HEK293 (cell line): Measurements from ENCODE around the gene LMO3.

ENCODE experiments used
- CTCF ChIA-PET: fragments of 350-600 bp; formaldehyde crosslinking; extraction: SDS; loops from one replicate; lab custom pipeline; 2021; ENCODE audit warnings: antibody characterized with exemption; lab: Yijun Ruan, JAX
- POLR2A ChIA-PET: fragments of 300-600 bp; formaldehyde crosslinking; extraction: SDS; loops from one replicate; lab custom pipeline; 2020; ENCODE audit warnings: antibody characterized with exemption, inconsistent platforms; lab: Yijun Ruan, JAX
- H3K27ac ChIP-seq: fragments of 200-500 bp; sonication (Bioruptor generic); 2 replicates; pipeline ENCODE4 v1.5.1; 2014; ENCODE audit warnings: low read depth, low read length, control low read depth, inconsistent platforms; ENCODE audit errors: extremely low read depth
- H3K36me3 ChIP-seq, 2 experiments: fragments of 200-500 bp in 1 of 2; sonication (Bioruptor generic) in 1 of 2; 1 replicate in 1 of 2; 2 replicates in 1 of 2; pipeline ENCODE4 v1.5.1; 2014 to 2017; ENCODE audit warnings: inconsistent platforms in 2 of 2, low read length in 2 of 2; ENCODE audit not compliant: control insufficient read depth in 2 of 2, insufficient read depth in 1 of 2
- H3K4me1 ChIP-seq: fragments of 200-500 bp; sonication (Bioruptor generic); 2 replicates; pipeline ENCODE4 v1.5.1; 2014; ENCODE audit warnings: mild to moderate bottlenecking, low read length, inconsistent platforms; ENCODE audit not compliant: control insufficient read depth, insufficient read depth
- H3K4me3 ChIP-seq: 2 replicates; pipeline ENCODE4 v1.5.1; 2011; ENCODE audit warnings: low read depth, mild to moderate bottlenecking, control low read depth, low read length, moderate library complexity
- H3K9me3 ChIP-seq: fragments of 200-500 bp; sonication (Bioruptor generic); 2 replicates; pipeline ENCODE4 v1.5.1; 2014; ENCODE audit warnings: low read depth, low read length, inconsistent platforms; ENCODE audit not compliant: control insufficient read depth, insufficient read depth
- BCL11A ChIP-seq: fragments of 450-650 bp; formaldehyde crosslinking; IDR thresholded peaks from 2 replicates; pipeline ENCODE4 v1.5.1; 2016; ENCODE audit warnings: low read depth, missing biosample characterization, missing genetic modification characterization
- EGR2 ChIP-seq: fragments of 450-650 bp; formaldehyde crosslinking; IDR thresholded peaks from 2 replicates; pipeline ENCODE4 v1.5.1; 2016; ENCODE audit warnings: low read depth, missing biosample characterization, missing genetic modification characterization
- GFI1B ChIP-seq: fragments of 450-650 bp; formaldehyde crosslinking; IDR thresholded peaks from 2 replicates; pipeline ENCODE4 v1.5.1; 2016; ENCODE audit warnings: missing biosample characterization, missing genetic modification characterization
- KLF10 ChIP-seq: fragments of 450-650 bp; IDR thresholded peaks from 2 replicates; pipeline ENCODE4 v1.5.1; 2018; ENCODE audit warnings: missing biosample characterization, mild to moderate bottlenecking, missing genetic modification characterization
- OSR2 ChIP-seq: fragments of 450-650 bp; formaldehyde crosslinking; IDR thresholded peaks from 2 replicates; pipeline ENCODE4 v1.5.1; 2016; ENCODE audit warnings: missing biosample characterization, missing genetic modification characterization
- PRDM1 ChIP-seq: fragments of 450-650 bp; formaldehyde crosslinking; IDR thresholded peaks from 2 replicates; pipeline ENCODE4; 2016; ENCODE audit warnings: missing biosample characterization, missing genetic modification characterization
- PRDM4 ChIP-seq: fragments of 450-650 bp; formaldehyde crosslinking; IDR thresholded peaks from 2 replicates; pipeline ENCODE4 v1.5.1; 2017; ENCODE audit warnings: missing biosample characterization, missing genetic modification characterization
- ZBTB49 ChIP-seq: fragments of 450-650 bp; formaldehyde crosslinking; IDR thresholded peaks from 2 replicates; pipeline ENCODE4 v1.5.1; 2016; ENCODE audit warnings: missing biosample characterization, missing genetic modification characterization, low read depth
- ZBTB6 ChIP-seq: fragments of 450-650 bp; formaldehyde crosslinking; IDR thresholded peaks from 2 replicates; pipeline ENCODE4 v1.5.1; 2017; ENCODE audit warnings: missing biosample characterization, missing genetic modification characterization
- ZBTB7A ChIP-seq: fragments of 450-650 bp; formaldehyde crosslinking; IDR thresholded peaks from 2 replicates; pipeline ENCODE4 v1.5.1; 2016; ENCODE audit warnings: low read depth, missing biosample characterization, missing genetic modification characterization
- ZBTB8A ChIP-seq: fragments of 450-650 bp; formaldehyde crosslinking; IDR thresholded peaks from 2 replicates; pipeline ENCODE4 v1.5.1; 2016; ENCODE audit warnings: missing biosample characterization, missing genetic modification characterization
- ZNF184 ChIP-seq: fragments of 450-650 bp; IDR thresholded peaks from 2 replicates; pipeline ENCODE4 v1.5.1; 2018; ENCODE audit warnings: missing biosample characterization, mild to moderate bottlenecking, missing genetic modification characterization
- ZNF341 ChIP-seq: fragments of 450-650 bp; formaldehyde crosslinking; IDR thresholded peaks from 2 replicates; pipeline ENCODE4; 2016; ENCODE audit warnings: low read depth, missing biosample characterization, missing genetic modification characterization
- ZNF350 ChIP-seq: fragments of 450-650 bp; formaldehyde crosslinking; IDR thresholded peaks from 2 replicates; pipeline ENCODE4 v1.5.0; 2017; ENCODE audit warnings: missing biosample characterization, mild to moderate bottlenecking, missing genetic modification characterization
- ZNF354C ChIP-seq: fragments of 450-650 bp; formaldehyde crosslinking; IDR thresholded peaks from 2 replicates; pipeline ENCODE4 v1.5.1; 2016; ENCODE audit warnings: missing biosample characterization, missing genetic modification characterization, low read depth, borderline replicate concordance
- ZNF423 ChIP-seq: fragments of 450-650 bp; formaldehyde crosslinking; IDR thresholded peaks from 2 replicates; pipeline ENCODE4 v1.5.1; 2016; ENCODE audit warnings: missing biosample characterization, missing genetic modification characterization
- ZNF501 ChIP-seq: fragments of 450-650 bp; formaldehyde crosslinking; IDR thresholded peaks from 2 replicates; pipeline ENCODE4 v1.5.1; 2016; ENCODE audit warnings: missing biosample characterization, missing genetic modification characterization
- ZNF521 ChIP-seq: fragments of 450-650 bp; formaldehyde crosslinking; IDR thresholded peaks from 2 replicates; pipeline ENCODE4 v1.5.1; 2017; ENCODE audit warnings: missing biosample characterization, mild to moderate bottlenecking, missing genetic modification characterization
- ZNF558 ChIP-seq: fragments of 450-650 bp; formaldehyde crosslinking; IDR thresholded peaks from 2 replicates; pipeline ENCODE4 v1.5.1; 2016; ENCODE audit warnings: missing biosample characterization, missing genetic modification characterization
- ZNF561 ChIP-seq: fragments of 450-650 bp; IDR thresholded peaks from 2 replicates; pipeline ENCODE4 v1.5.1; 2018; ENCODE audit warnings: missing biosample characterization, missing genetic modification characterization, borderline replicate concordance
- ZNF621 ChIP-seq: fragments of 450-650 bp; formaldehyde crosslinking; IDR thresholded peaks from 2 replicates; pipeline ENCODE4 v1.5.1; 2017; ENCODE audit warnings: missing biosample characterization, missing genetic modification characterization
- ZNF660 ChIP-seq: fragments of 450-650 bp; IDR thresholded peaks from 2 replicates; pipeline ENCODE4 v1.5.1; 2018; ENCODE audit warnings: missing biosample characterization, mild to moderate bottlenecking, missing genetic modification characterization
- ZNF747 ChIP-seq: fragments of 450-650 bp; formaldehyde crosslinking; IDR thresholded peaks from 2 replicates; pipeline ENCODE4 v1.5.1; 2016; ENCODE audit warnings: missing biosample characterization, missing genetic modification characterization
- ZNF837 ChIP-seq: fragments of 450-650 bp; formaldehyde crosslinking; IDR thresholded peaks from 2 replicates; pipeline ENCODE4 v1.5.1; 2016; ENCODE audit warnings: missing biosample characterization, missing genetic modification characterization
- TF ChIP-seq, protein P1 (sequence below): fragments of 450-650 bp; formaldehyde crosslinking; IDR thresholded peaks from 2 replicates; pipeline ENCODE4 v1.5.1; 2016; ENCODE audit warnings: missing biosample characterization, missing genetic modification characterization
- TF ChIP-seq, protein P2 (sequence below): fragments of 450-650 bp; formaldehyde crosslinking; IDR thresholded peaks from 2 replicates; pipeline ENCODE4 v1.5.1; 2016; ENCODE audit warnings: missing biosample characterization, missing genetic modification characterization

The LMO3 gene

DNA sequence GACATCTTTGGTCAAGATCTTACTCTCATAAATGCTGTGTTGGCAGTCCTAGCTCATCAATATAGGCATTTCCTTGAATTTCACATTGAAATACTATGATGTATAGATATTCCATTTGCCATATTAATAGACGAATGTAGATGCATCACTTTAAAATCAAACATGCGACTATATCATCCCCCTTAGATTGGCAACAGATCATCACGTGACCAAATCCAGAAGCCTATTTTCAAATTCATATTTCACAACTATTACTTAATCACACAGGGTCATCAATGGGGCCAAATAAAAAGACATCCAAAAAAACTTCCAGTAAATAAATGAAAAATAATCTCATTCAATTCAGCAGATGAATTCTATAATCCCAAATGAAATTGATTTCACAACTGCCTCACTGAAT, 15.3 kb downstream of the LMO3 start:
- ChIA-PET CTCF (no interaction called here), POLR2A (no interaction called here)
- Histone ChIP-seq H3K4me1 (no peaks in the 10 kb centered on the region), H3K27ac (no peak overlapping the region), H3K36me3 (no peaks in the 10 kb centered on the region), H3K9me3 (no peaks in the 10 kb centered on the region), H3K4me3 (no peak overlapping the region)
- TF ChIP-seq OSR2 (tag by site-specific recombination) = no peak
- TF ChIP-seq ZNF341 (tag by site-specific recombination) = no peak
- TF ChIP-seq PRDM4 (tag by site-specific recombination) = no peak
- no peak for TF ChIP-seq ZBTB7A (tag by site-specific recombination)
- TF ChIP-seq ZNF660 = no peak
- TF ChIP-seq ZNF501 = no peak
- TF ChIP-seq, protein P1, sequence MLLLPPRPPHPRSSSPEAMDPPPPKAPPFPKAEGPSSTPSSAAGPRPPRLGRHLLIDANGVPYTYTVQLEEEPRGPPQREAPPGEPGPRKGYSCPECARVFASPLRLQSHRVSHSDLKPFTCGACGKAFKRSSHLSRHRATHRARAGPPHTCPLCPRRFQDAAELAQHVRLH (tag by site-specific recombination) = no peak
- no peak for TF ChIP-seq BCL11A (tag by site-specific recombination)
- TF ChIP-seq KLF10 (tag by site-specific recombination) = no peak
- TF ChIP-seq ZNF350 = no peak
- TF ChIP-seq ZNF423 (tag by site-specific recombination) = no peak

GRCh38 chr12:16588812-16589211, 17.1 kb downstream of the LMO3 start:
- Histone ChIP-seq H3K27ac (no peak overlapping the region), H3K9me3 (no peaks in the 10 kb centered on the region), H3K36me3 (no peaks in the 10 kb centered on the region), H3K4me3 (no peak overlapping the region), H3K4me1 (no peaks in the 10 kb centered on the region)
- TF ChIP-seq ZBTB49 (tag by site-specific recombination) (no peak), ZNF184 (tag by site-specific recombination) (no peak), ZNF747 (tag by site-specific recombination) (no peak), PRDM1 (tag by site-specific recombination) (no peak), ZNF558 (tag by site-specific recombination) (no peak), ZNF621 (tag by site-specific recombination) (no peak), ZNF521 (no peak), EGR2 (tag by site-specific recombination) (no peak), GFI1B (tag by site-specific recombination) (no peak), ZNF837 (tag by site-specific recombination) (no peak), ZNF501 (no peak), ZNF354C (no peak), ZBTB6 (tag by site-specific recombination) (no peak), ZNF561 (tag by site-specific recombination) (no peak), ZBTB8A (tag by site-specific recombination) (no peak)
- TF ChIP-seq, protein P2, sequence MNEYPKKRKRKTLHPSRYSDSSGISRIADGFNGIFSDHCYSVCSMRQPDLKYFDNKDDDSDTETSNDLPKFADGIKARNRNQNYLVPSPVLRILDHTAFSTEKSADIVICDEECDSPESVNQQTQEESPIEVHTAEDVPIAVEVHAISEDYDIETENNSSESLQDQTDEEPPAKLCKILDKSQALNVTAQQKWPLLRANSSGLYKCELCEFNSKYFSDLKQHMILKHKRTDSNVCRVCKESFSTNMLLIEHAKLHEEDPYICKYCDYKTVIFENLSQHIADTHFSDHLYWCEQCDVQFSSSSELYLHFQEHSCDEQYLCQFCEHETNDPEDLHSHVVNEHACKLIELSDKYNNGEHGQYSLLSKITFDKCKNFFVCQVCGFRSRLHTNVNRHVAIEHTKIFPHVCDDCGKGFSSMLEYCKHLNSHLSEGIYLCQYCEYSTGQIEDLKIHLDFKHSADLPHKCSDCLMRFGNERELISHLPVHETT (tag by site-specific recombination) = no peak
- CTCF ChIA-PET = no interaction called here
- POLR2A ChIA-PET = no interaction called here
